ENCODE results near the gene RGS16. TPM values are rescaled to one million over a fixed set of nuclear protein-coding genes. Genes with fewer than 3 reads are reported as not detected.
A peak's percentile ranks its signal among the peaks of the same experiment; 100 is the strongest.

The RGS16 gene
- total and polyA plus RNA-seq, 9 of the 15 experiments (the other 6 are each of a cell fraction or from before 2014, with no cell fraction given) = 0.07 to 0.55 (median 0.36) TPM

- TF ChIP-seq GTF2A2 (tag; IDR thresholded peaks at IDR 0.05) (no peak), ZNF277 (CRISPR knock-in tag; IDR thresholded peaks at IDR 0.05; ENCODE audit: borderline replicate concordance) (no peak), SMC3 (conservative IDR thresholded peaks at IDR 0.05; ENCODE audit: insufficient read depth, low read depth, low read length) (no peak), DPF2 (IDR thresholded peaks at IDR 0.05) (peak; percentile 26; the same call in 1 of the 2 replicates), ZNF644 (tag; IDR thresholded peaks at IDR 0.05; ENCODE audit: low read depth) (no peak), MCM3 (IDR thresholded peaks at IDR 0.05) (no peak), CHD7 (IDR thresholded peaks at IDR 0.05; ENCODE audit: low read depth, low read length) (no peak), SNRNP70 (optimal IDR thresholded peaks at IDR 0.05; ENCODE audit: low read depth, low read length) (no peak), EGR1 (conservative IDR thresholded peaks at IDR 0.05) (no peak), RUNX1 (IDR thresholded peaks at IDR 0.05; ENCODE audit: low read depth) (no peak), PTBP1 (IDR thresholded peaks at IDR 0.05; ENCODE audit: low read depth, low read length) (no peak), TEAD1 (CRISPR knock-in tag; IDR thresholded peaks at IDR 0.05) (no peak), ZNF668 (CRISPR knock-in tag; IDR thresholded peaks at IDR 0.05) (no peak), PHF21A (IDR thresholded peaks at IDR 0.05; ENCODE audit: borderline replicate concordance, low read depth) (no peak), TAF1 (IDR thresholded peaks at IDR 0.05; ENCODE audit: control insufficient read depth, extremely low read depth, insufficient read depth, low read length, severe bottlenecking) (no peak), SMARCB1 (IDR thresholded peaks at IDR 0.05; ENCODE audit: insufficient read length, low read depth) (no peak)
Measured at GRCh38 chr1:182575540-182576149, 28.5 kb downstream of the RGS16 start (continued).

Data from K562 (cell line).